CD8-positive, alpha-beta memory T cell (primary cell): ENCODE results near the gene HNRNPAB. TPM values are rescaled to one million over a fixed set of nuclear protein-coding genes. Genes with fewer than 3 reads are reported as not detected.
A peak's percentile ranks its signal among the peaks of the same experiment; 100 is the strongest.

ENCODE experiments used
- CTCF ChIA-PET: fragments of 350-600 bp; sonication (Branson Sonifier 250); formaldehyde crosslinking; loops from one replicate; lab custom pipeline; 2021; ENCODE audit warnings: antibody characterized with exemption; lab: Charles Lee
- POLR2A ChIA-PET: fragments of 350-600 bp; sonication (Branson Sonifier 250); formaldehyde crosslinking; loops from one replicate; lab custom pipeline; 2021; ENCODE audit warnings: antibody characterized with exemption; lab: Charles Lee
- DNase-seq, 5 donors: peaks; one replicate each; pipeline versions ENCODE4 v3.0.0 to v3.0.0-alpha.2; 2020 to 2022; ENCODE audit warnings: mixed read lengths in 1 of 5
- H3K27ac ChIP-seq: one replicate; pipeline ENCODE4 v1.7.0; 2013; ENCODE audit warnings: low read depth, mild to moderate bottlenecking, low read length, moderate library complexity
- H3K27me3 ChIP-seq: 2 replicates; pipeline ENCODE4 v1.7.0; 2013; ENCODE audit warnings: low read length, mild to moderate bottlenecking; ENCODE audit not compliant: insufficient read depth, poor library complexity, severe bottlenecking
- H3K36me3 ChIP-seq: 2 replicates; pipeline ENCODE4 v1.7.0; 2013; ENCODE audit warnings: mild to moderate bottlenecking, low read length, moderate library complexity; ENCODE audit not compliant: insufficient read depth
- H3K4me1 ChIP-seq: 2 replicates; pipeline ENCODE4 v1.7.0; 2013; ENCODE audit warnings: mild to moderate bottlenecking, low read length, moderate library complexity; ENCODE audit not compliant: insufficient read depth
- H3K4me3 ChIP-seq: 2 replicates; pipeline ENCODE4 v1.7.0; 2013; ENCODE audit warnings: mild to moderate bottlenecking, low read length
- H3K9me3 ChIP-seq: 2 replicates; pipeline ENCODE4 v1.7.0; 2013; ENCODE audit warnings: mild to moderate bottlenecking, low read length
- H3K27ac Mint-ChIP-seq, 8 donors: one replicate each; pipeline ENCODE4 v1.8.0; 2020 to 2021; ENCODE audit warnings: mixed read lengths in 8 of 8, mild to moderate bottlenecking in 6 of 8, inconsistent platforms in 3 of 8, moderate library complexity in 3 of 8
- H3K27me3 Mint-ChIP-seq, 2 donors: one replicate each; pipeline ENCODE4 v1.8.0; 2020 to 2021; ENCODE audit warnings: mixed read lengths in 2 of 2, mild to moderate bottlenecking in 1 of 2, moderate library complexity in 1 of 2
- H3K36me3 Mint-ChIP-seq, 3 donors: one replicate each; pipeline ENCODE4 v1.8.0; 2020 to 2021; ENCODE audit warnings: mixed read lengths in 3 of 3, inconsistent platforms in 1 of 3, mild to moderate bottlenecking in 1 of 3
- H3K4me1 Mint-ChIP-seq, 3 donors: one replicate each; pipeline ENCODE4 v1.8.0; 2020 to 2021; ENCODE audit warnings: mixed read lengths in 3 of 3, inconsistent platforms in 1 of 3, mild to moderate bottlenecking in 1 of 3
- H3K4me3 Mint-ChIP-seq, 7 donors: one replicate each; pipeline ENCODE4 v1.8.0; 2020 to 2021; ENCODE audit warnings: mixed read lengths in 7 of 7, mild to moderate bottlenecking in 6 of 7, moderate library complexity in 4 of 7, inconsistent platforms in 2 of 7
- H3K9me3 Mint-ChIP-seq, 5 donors: one replicate each; pipeline ENCODE4 v1.8.0; 2020 to 2022; ENCODE audit warnings: mixed read lengths in 5 of 5, mild to moderate bottlenecking in 3 of 5, moderate library complexity in 2 of 5, inconsistent platforms in 1 of 5
- polyA plus RNA-seq: library from polyadenylated mRNA; unstranded; fragments of 300-500 nt; fragmentation: Illumina TruSeq; gene quantifications from one replicate; pipeline ENCODE4 v1.2.3, GENCODE V29; 2021
- total RNA-seq, 2 experiments: library from RNA; stranded (reverse); gene quantifications; one replicate each; pipeline ENCODE4 v1.2.3, GENCODE V29; 2021

The HNRNPAB gene
- total and polyA plus RNA-seq, 3 experiments from 2014 or later, result 80.5 to 673 (median 672) TPM

DNA sequence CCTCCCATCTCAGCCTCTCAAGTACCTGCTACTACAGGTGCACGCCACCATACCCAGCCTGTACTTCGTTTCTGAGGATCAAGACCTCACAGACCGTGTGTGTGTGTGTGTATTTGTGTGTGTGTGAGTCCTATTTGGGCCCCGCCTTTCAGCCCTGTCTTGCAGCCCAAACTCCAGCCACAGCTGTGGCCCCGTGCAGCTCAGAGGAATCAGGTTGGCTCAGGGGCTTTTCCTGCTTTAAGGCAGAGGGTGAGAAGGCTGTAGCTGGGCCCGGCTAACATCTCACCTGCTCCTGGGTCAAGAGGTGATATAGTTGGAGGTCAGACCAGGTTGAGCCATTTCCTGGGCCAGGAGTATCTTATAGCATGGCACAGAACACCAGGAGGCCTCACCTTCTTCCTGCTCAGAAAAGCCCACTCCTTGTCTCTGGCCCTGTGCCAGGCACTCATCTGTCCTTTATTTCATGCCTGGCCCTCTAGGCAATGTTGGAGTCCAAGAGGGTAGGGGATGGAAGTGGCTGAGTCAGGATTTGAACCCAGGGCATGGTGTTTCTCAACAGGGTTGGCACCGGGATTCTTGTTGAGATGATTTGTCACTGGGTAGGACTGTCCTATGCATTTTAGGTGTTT, 29.9 kb downstream of the HNRNPAB start:
- no peaks in the 10 kb centered on the region for H3K9me3 ChIP-seq
- Mint-ChIP-seq H3K4me3 (peak overlapping the region in 6 of 7 donors; percentile 12 to 83 (median 80)), H3K4me1 (peaks cover 64 to 87% (median 69%) of the 10 kb centered on the region in 3 donors), H3K27me3 (no peaks in the 10 kb centered on the region), H3K9me3 (no peaks in the 10 kb centered on the region), H3K27ac (peak overlapping the region in 7 of 8 donors; percentile 14 to 91 (median 60)), H3K36me3 (peaks cover 0 to 27% (median 2%) of the 10 kb centered on the region in 3 donors)
- ChIA-PET POLR2A (interaction anchor here (0.5 to 1.5 kb wide), 2 partner anchors 30 to 319 kb away, joined by 3 to 7 read pairs; partner anchors contain the start of gene HNRNPAB), CTCF (interaction anchor here (0.6 to 2.3 kb wide), 12 partner anchors 10 to 318 kb away, joined by 3 to 13 read pairs (median 4); partner anchors contain the start of gene HNRNPAB)
- peaks cover 22% of the 10 kb centered on the region for H3K36me3 ChIP-seq
- H3K4me1 ChIP-seq, result peaks cover 70% of the 10 kb centered on the region
- H3K4me3 ChIP-seq, result no peak overlapping the region
- no peak overlapping the region for H3K27ac ChIP-seq
- DNase-seq, result no peak
- no peaks in the 10 kb centered on the region for H3K27me3 ChIP-seq

DNA sequence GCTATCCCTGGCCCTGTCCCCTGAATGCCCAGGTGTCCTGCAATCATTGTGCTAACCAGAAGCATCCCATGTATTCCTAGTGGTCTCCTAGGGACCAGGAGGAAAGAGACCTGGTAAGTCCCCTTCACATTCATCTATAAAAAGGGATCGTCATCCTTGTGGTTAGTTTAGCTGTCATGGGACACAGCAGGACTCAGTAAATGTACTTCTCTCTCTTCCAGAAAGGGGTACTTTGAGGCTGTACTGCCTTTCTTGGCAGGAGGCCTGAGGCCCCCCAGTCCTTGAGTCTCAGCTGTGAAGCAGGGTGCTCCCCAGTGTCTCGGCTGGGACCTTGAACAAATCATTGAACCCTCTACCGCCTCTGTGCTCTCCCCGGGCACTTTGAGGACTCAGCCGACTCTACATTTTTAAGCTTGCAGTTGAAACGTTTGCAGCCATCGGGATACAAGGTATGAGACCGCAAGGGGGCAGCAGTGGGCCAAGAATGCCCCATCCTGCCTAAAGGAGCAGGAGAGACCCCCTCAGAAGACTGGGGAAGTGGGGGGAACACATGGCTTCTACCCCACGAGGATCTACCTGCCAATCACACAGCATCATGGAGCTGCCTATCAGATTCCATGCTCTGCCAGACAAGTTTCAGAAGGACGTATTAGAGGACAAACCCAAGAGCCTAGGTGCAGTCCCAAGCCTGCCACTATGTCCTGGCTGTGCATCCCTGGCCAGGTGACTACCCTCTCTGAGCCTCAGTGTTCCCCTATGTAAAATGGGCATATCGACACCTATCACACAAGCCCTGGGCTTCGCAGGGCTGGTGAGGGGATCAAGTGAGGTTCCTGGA, 30.6 kb downstream of the HNRNPAB start:
- Histone ChIP-seq H3K27me3 (no peaks in the 10 kb centered on the region), H3K27ac (no peak overlapping the region), H3K4me3 (no peak overlapping the region), H3K36me3 (peaks cover 15% of the 10 kb centered on the region), H3K9me3 (no peaks in the 10 kb centered on the region), H3K4me1 (peaks cover 69% of the 10 kb centered on the region)
- Mint-ChIP-seq H3K27ac (peak overlapping the region; percentile 15 to 91 (median 62)), H3K4me3 (peak overlapping the region in 6 of 7 donors; percentile 18 to 83 (median 56)), H3K36me3 (peaks cover 0 to 20% (median 0%) of the 10 kb centered on the region in 3 donors), H3K27me3 (no peaks in the 10 kb centered on the region), H3K9me3 (no peaks in the 10 kb centered on the region), H3K4me1 (peaks cover 62 to 85% (median 66%) of the 10 kb centered on the region in 3 donors)
- ChIA-PET POLR2A (interaction anchor here (0.5 to 1.5 kb wide), 2 partner anchors 31 to 318 kb away, joined by 3 to 7 read pairs; partner anchors contain the start of gene HNRNPAB), CTCF (interaction anchor here (0.6 to 2.3 kb wide), 13 partner anchors 11 to 317 kb away, joined by 3 to 13 read pairs (median 3); partner anchors contain the start of gene HNRNPAB)
- peak; percentile 64 to 84 (median 69) for DNase-seq

DNA sequence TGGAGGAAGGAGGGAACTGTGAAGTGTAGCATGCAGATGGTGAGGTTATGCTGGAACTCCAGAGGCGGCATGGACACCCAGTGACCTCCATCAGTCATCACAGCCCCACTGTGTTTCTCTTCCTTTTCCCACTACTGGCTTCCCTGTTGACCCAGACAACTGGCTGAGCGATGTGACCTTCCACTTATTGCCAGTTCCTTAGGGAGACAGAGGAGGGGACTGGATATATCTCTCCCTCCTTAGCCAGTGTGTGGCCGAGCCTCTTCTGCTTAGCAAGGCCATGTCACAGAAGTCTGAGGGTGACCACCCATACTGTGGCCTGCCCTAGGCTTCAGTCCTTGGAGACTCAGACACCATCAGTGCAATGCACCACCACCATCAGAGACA, 31.2 kb downstream of the HNRNPAB start:
- Mint-ChIP-seq H3K27me3 (no peaks in the 10 kb centered on the region), H3K4me1 (peaks cover 62 to 85% (median 65%) of the 10 kb centered on the region in 3 donors), H3K36me3 (peaks cover 0 to 14% (median 0%) of the 10 kb centered on the region in 3 donors), H3K27ac (peak overlapping the region in 7 of 8 donors; percentile 26 to 91 (median 49)), H3K9me3 (no peaks in the 10 kb centered on the region), H3K4me3 (peak overlapping the region in 2 of 7 donors; percentile 28 to 46)
- ChIA-PET CTCF (interaction anchor here (0.6 to 2.3 kb wide), 8 partner anchors 11 to 317 kb away, joined by 3 to 13 read pairs (median 4); partner anchors contain the start of gene HNRNPAB), POLR2A (interaction anchor here (0.7 to 1.5 kb wide), 2 partner anchors 29 to 31 kb away, joined by 3 to 7 read pairs; partner anchors contain the start of gene HNRNPAB)
- Histone ChIP-seq H3K27ac (no peak overlapping the region), H3K4me1 (peaks cover 69% of the 10 kb centered on the region), H3K36me3 (peaks cover 8% of the 10 kb centered on the region), H3K4me3 (no peak overlapping the region), H3K27me3 (no peaks in the 10 kb centered on the region), H3K9me3 (no peaks in the 10 kb centered on the region)
- no peak for DNase-seq

DNA sequence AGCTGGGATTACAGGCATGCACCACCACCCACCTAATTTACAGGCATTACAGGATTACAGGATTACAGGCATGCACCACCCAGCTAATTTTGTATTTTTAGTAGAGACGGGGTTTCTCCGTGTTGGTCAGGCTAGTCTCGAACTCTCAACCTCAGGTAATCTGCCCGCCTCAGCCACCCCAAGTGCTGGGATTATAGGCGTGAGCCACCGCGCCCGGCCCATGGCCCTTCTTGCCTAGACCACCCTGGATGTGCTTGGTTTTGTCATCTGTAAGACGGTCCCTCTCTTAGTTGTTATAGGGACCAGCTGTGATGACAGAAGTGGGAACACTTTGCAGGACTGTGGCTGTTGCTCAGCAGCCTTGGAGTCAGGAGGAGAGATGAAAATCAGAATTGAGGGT, 31.8 kb downstream of the HNRNPAB start:
- H3K36me3 ChIP-seq, result peaks cover 3% of the 10 kb centered on the region
- no peaks in the 10 kb centered on the region for H3K9me3 ChIP-seq
- H3K27me3 ChIP-seq, result no peaks in the 10 kb centered on the region
- Mint-ChIP-seq H3K36me3 (peaks cover 0 to 8% (median 0%) of the 10 kb centered on the region in 3 donors), H3K27ac (peak overlapping the region in 6 of 8 donors; percentile 43 to 89 (median 77)), H3K4me1 (peaks cover 62 to 85% (median 65%) of the 10 kb centered on the region in 3 donors), H3K4me3 (peak overlapping the region in 1 of 7 donors; percentile 39), H3K9me3 (no peaks in the 10 kb centered on the region), H3K27me3 (no peaks in the 10 kb centered on the region)
- no peak overlapping the region for H3K4me3 ChIP-seq
- peaks cover 69% of the 10 kb centered on the region for H3K4me1 ChIP-seq
- no peak for DNase-seq
- ChIA-PET CTCF (interaction anchor here (1.0 kb wide), 1 partner anchor 14 kb away, joined by 3 read pairs; no protein-coding TSS in a partner anchor), POLR2A (interaction anchor here (0.7 to 1.5 kb wide), 2 partner anchors 30 to 32 kb away, joined by 3 to 7 read pairs; partner anchors contain the start of gene HNRNPAB)
- no peak overlapping the region for H3K27ac ChIP-seq

DNA sequence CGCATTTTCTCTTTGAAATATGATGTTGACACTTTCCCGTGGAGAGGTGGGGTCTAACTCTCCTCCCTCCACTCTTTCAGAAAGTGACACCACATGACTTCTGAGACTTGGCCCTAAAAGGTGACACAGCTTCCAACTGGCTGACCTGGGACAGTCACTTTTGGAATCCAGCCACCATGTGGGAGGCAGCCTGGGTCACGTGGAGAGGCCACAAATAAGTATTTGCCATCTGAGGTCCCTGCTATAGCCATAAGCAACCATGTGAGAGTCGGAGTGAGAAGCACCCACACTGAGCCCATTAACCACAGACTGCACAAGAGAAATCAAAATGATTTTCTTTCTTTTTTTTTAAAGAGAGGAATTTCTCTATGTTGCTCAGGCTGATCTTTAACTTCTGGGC, 32.3 kb downstream of the HNRNPAB start:
- Mint-ChIP-seq H3K4me3 (peak overlapping the region in 3 of 7 donors; percentile 24 to 48 (median 39)), H3K4me1 (peaks cover 58 to 82% (median 60%) of the 10 kb centered on the region in 3 donors), H3K27ac (peak overlapping the region in 7 of 8 donors; percentile 38 to 89 (median 76)), H3K27me3 (no peaks in the 10 kb centered on the region), H3K9me3 (no peaks in the 10 kb centered on the region), H3K36me3 (peaks cover 0 to 3% (median 0%) of the 10 kb centered on the region in 3 donors)
- ChIA-PET CTCF (interaction anchor here (1.0 kb wide), 1 partner anchor 13 kb away, joined by 3 read pairs; no protein-coding TSS in a partner anchor), POLR2A (no interaction called here)
- Histone ChIP-seq H3K4me1 (peaks cover 65% of the 10 kb centered on the region), H3K27me3 (no peaks in the 10 kb centered on the region), H3K9me3 (no peaks in the 10 kb centered on the region), H3K27ac (no peak overlapping the region), H3K4me3 (no peak overlapping the region), H3K36me3 (no peaks in the 10 kb centered on the region)
- no peak for DNase-seq

DNA sequence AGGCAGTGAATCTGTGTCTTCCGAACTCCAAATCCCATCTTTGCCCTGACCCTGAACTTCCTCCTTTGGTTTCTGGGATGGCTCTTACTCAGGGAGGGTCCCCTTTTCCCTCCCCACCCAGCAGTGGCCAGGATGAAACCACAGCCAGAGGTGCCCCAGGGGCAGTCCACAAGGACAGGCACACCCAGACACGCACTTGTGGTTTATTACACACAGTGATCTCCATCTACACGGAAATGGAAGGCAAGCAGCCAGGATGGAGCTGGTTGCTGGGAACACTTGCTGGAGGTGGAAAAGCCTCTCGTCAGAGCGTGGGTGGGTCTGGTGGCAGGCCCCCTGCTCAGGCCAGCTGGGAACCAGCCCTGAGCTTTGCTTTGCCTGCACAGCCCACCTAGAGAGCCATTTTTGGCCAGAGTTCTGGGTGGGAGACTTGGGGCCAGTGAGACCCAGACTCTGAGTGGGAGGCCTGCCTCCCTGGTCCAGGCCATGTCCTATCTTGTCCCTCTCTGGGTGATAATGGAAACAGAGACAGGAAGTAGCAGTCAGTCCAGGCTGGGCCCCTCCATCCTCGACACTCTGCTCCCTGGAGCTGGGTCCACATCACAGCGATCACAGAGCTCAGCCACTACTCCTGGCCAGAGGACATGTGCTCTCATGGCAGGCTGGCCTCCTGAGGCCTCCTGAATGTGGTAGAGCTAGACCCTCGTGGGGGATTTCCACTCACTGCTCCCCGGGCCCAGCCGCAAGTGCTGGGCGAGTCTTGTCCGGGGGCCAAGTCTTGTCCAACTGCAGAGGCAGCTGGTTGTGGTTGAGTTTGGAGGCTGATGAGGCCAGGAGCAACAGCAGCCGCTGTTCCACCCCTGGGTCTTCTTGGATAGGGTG, 33.3 kb downstream of the HNRNPAB start:
- CTCF ChIA-PET, result no interaction called here
- peaks cover 57 to 85% (median 63%) of the 10 kb centered on the region in 3 donors for H3K4me1 Mint-ChIP-seq
- peak overlapping the region; percentile 27 for H3K27ac ChIP-seq

DNA sequence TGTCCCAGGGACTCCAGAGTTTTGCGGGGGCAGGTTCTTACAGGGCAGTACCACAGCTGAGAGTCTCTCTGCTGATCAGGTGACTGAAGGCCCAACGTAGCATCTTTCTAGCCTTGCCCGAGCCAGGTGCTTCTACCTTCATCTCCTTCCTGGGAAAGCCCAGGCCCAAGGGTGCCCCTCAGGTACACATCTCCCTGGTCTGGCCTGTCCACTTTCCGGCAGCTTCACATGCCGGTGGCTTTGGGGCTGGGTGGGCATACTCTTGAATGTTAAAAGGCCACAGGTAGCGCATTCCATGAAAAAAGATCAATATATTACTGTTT, 33.9 kb downstream of the HNRNPAB start:
- Histone ChIP-seq H3K27me3 (no peaks in the 10 kb centered on the region), H3K9me3 (no peaks in the 10 kb centered on the region), H3K27ac (peak overlapping the region; percentile 27), H3K4me3 (no peak overlapping the region), H3K4me1 (peaks cover 56% of the 10 kb centered on the region), H3K36me3 (no peaks in the 10 kb centered on the region)
- Mint-ChIP-seq H3K27ac (peak overlapping the region; percentile 76 to 98 (median 92)), H3K36me3 (no peaks in the 10 kb centered on the region), H3K9me3 (no peaks in the 10 kb centered on the region), H3K27me3 (no peaks in the 10 kb centered on the region), H3K4me3 (peak overlapping the region in 5 of 7 donors; percentile 34 to 71 (median 62)), H3K4me1 (peaks cover 57 to 83% (median 63%) of the 10 kb centered on the region in 3 donors)
- ChIA-PET POLR2A (interaction anchor here (0.5 kb wide), 1 partner anchor 1416 kb away, joined by 3 read pairs; no protein-coding TSS in a partner anchor), CTCF (no interaction called here)
- DNase-seq, result peak in 1 of 5 donors; percentile 36

More for the DNA sequence above, 33.3 kb downstream of the HNRNPAB start:
- Mint-ChIP-seq H3K9me3 (no peaks in the 10 kb centered on the region), H3K27me3 (no peaks in the 10 kb centered on the region), H3K4me3 (peak overlapping the region in 5 of 7 donors; percentile 37 to 71 (median 51)), H3K27ac (peak overlapping the region; percentile 71 to 98 (median 92)), H3K36me3 (no peaks in the 10 kb centered on the region)
- no peak for DNase-seq
- H3K9me3 ChIP-seq, result no peaks in the 10 kb centered on the region
- H3K36me3 ChIP-seq, result no peaks in the 10 kb centered on the region
- POLR2A ChIA-PET, result interaction anchor here (0.5 kb wide), 1 partner anchor 1417 kb away, joined by 3 read pairs; no protein-coding TSS in a partner anchor
- peaks cover 62% of the 10 kb centered on the region for H3K4me1 ChIP-seq
- no peak overlapping the region for H3K4me3 ChIP-seq
- H3K27me3 ChIP-seq, result no peaks in the 10 kb centered on the region
